HCT116 (cell line): ENCODE measurements around the gene NLRP12. TPM values are rescaled to one million over a fixed set of nuclear protein-coding genes. Genes with fewer than 3 reads are reported as not detected.
A peak's percentile ranks its signal among the peaks of the same experiment; 100 is the strongest.

Source experiments
- ATAC-seq: fragments of 200-7000 bp; cut with Tn5 transposase; 2 replicates; pipeline ENCODE4 v1.9.1; 2020; ENCODE audit warnings: mild to moderate bottlenecking, moderate library complexity
- BruUV-seq: library from RNA; stranded (reverse); fragments of 400-500 nt; replicated peaks from 2 replicates; lab custom pipeline; 2021; lab: Mats Ljungman, UMichigan
- CTCF ChIA-PET: fragments of 300-600 bp; sonication (Branson Sonifier 250); formaldehyde crosslinking; loops from one replicate; lab custom pipeline; 2021; ENCODE audit warnings: antibody characterized with exemption; lab: Charles Lee
- POLR2A ChIA-PET: fragments of 300-600, 350-600 bp; sonication (Branson Sonifier 250); formaldehyde crosslinking; loops from one replicate; lab custom pipeline; 2021; ENCODE audit warnings: antibody characterized with exemption; lab: Charles Lee
- RAD21 ChIA-PET, 2 experiments: fragments of 300-600 bp; sonication (Branson Sonifier 250); formaldehyde crosslinking; loops; one replicate each; lab custom pipeline; 2023; ENCODE audit warnings: low total read pairs in 2 of 2; ENCODE audit not compliant: uncharacterized antibody in 2 of 2, unreplicated experiment in 2 of 2, low non-redundant PET in 1 of 2; lab: Charles Lee
- DNase-seq: peaks from one replicate; pipeline ENCODE4 v3.0.0-alpha.2; 2010; ENCODE audit warnings: low read depth, low spot score
- H2AFZ ChIP-seq: fragments of 200-600 bp; shearing (Covaris generic), sonication (generic); 2 replicates; pipeline ENCODE4 v1.6.1; 2017; ENCODE audit warnings: low read depth, mixed run types, mixed read lengths, antibody characterized with exemption, low read length; ENCODE audit not compliant: poor library complexity, severe bottlenecking
- H3K27ac ChIP-seq: 2 replicates; pipeline ENCODE4 v1.5.1; 2012; ENCODE audit warnings: low read depth, low read length
- H3K27me3 ChIP-seq: fragments of 200-600 bp; sonication (generic); 2 replicates; pipeline ENCODE4 v1.6.1; 2016; ENCODE audit warnings: mixed run types, low read length, mixed read lengths; ENCODE audit not compliant: insufficient read depth
- H3K36me3 ChIP-seq, 2 experiments: fragments of 200-500 bp in 1 of 2; fragments of 200-600 bp in 1 of 2; sonication (Bioruptor generic) in 1 of 2; sonication (generic) in 1 of 2; 2 replicates each; pipeline versions ENCODE4 v1.5.1 to v1.6.1; 2014 to 2016; ENCODE audit warnings: low read length in 2 of 2, inconsistent platforms in 1 of 2, mixed read lengths in 1 of 2, mixed run types in 1 of 2; ENCODE audit not compliant: insufficient read depth in 2 of 2, control insufficient read depth in 1 of 2
- H3K4me1 ChIP-seq, 2 experiments: fragments of 200-600 bp in 1 of 2; sonication (generic) in 1 of 2; 2 replicates each; pipeline versions ENCODE4 v1.5.1 to v1.6.1; 2012 to 2017; ENCODE audit warnings: low read length in 2 of 2, inconsistent platforms in 1 of 2, mild to moderate bottlenecking in 1 of 2, mixed read lengths in 1 of 2, mixed run types in 1 of 2, moderate library complexity in 1 of 2; ENCODE audit not compliant: insufficient read depth in 2 of 2, control insufficient read depth in 1 of 2
- H3K4me2 ChIP-seq: fragments of 200-600 bp; sonication (generic); 2 replicates; pipeline ENCODE4 v1.6.1; 2017; ENCODE audit warnings: mixed run types, low read length, mixed read lengths
- H3K4me3 ChIP-seq, 2 experiments: fragments of 200-600 bp in 1 of 2; sonication (generic) in 1 of 2; replicated peaks in 1 of 2; 2 replicates each; pipeline ENCODE4 v1.5.1; 2011 to 2016; ENCODE audit warnings: low read length in 2 of 2, control low read depth in 1 of 2, low read depth in 1 of 2, mild to moderate bottlenecking in 1 of 2, mixed read lengths in 1 of 2, mixed run types in 1 of 2
- H3K79me2 ChIP-seq: fragments of 200-600 bp; sonication (generic); 2 replicates; pipeline ENCODE4 v1.6.1; 2017; ENCODE audit warnings: mild to moderate bottlenecking, mixed run types, low read length, moderate library complexity, mixed read lengths; ENCODE audit not compliant: insufficient read depth
- H3K9ac ChIP-seq: fragments of 200-600 bp; sonication (generic); 2 replicates; pipeline ENCODE4 v1.6.1; 2016; ENCODE audit warnings: low read length, mixed read lengths
- H3K9me2 ChIP-seq: fragments of 200-600 bp; sonication (generic), shearing (Covaris generic); 2 replicates; pipeline ENCODE4 v1.6.1; 2017; ENCODE audit warnings: mixed run types, mild to moderate bottlenecking, moderate library complexity; ENCODE audit not compliant: insufficient read depth
- H3K9me3 ChIP-seq, 2 experiments: fragments of 200-500 bp in 1 of 2; fragments of 200-600 bp in 1 of 2; sonication (Bioruptor generic) in 1 of 2; sonication (generic) in 1 of 2; 2 replicates each; pipeline ENCODE4 v1.6.1; 2014 to 2017; ENCODE audit warnings: low read length in 2 of 2, mixed read lengths in 2 of 2, inconsistent platforms in 1 of 2, low read depth in 1 of 2, mild to moderate bottlenecking in 1 of 2, mixed run types in 1 of 2, moderate library complexity in 1 of 2; ENCODE audit not compliant: control insufficient read depth in 1 of 2, insufficient read depth in 1 of 2
- H4K20me1 ChIP-seq: fragments of 200-600 bp; sonication (generic), shearing (Covaris generic); 2 replicates; pipeline ENCODE4 v1.6.1; 2017; ENCODE audit warnings: mixed run types, mild to moderate bottlenecking, moderate library complexity; ENCODE audit not compliant: insufficient read depth
- CBX3 ChIP-seq: IDR thresholded peaks from 2 replicates; pipeline ENCODE4 v1.6.1; 2012; ENCODE audit warnings: low read depth
- CEBPB ChIP-seq: IDR thresholded peaks from 2 replicates; pipeline ENCODE4 v1.6.1; 2012; ENCODE audit warnings: low read depth
- EGR1 ChIP-seq: IDR thresholded peaks from 2 replicates; pipeline ENCODE4 v1.6.1; 2012; ENCODE audit warnings: low read depth
- ELF1 ChIP-seq: IDR thresholded peaks from 2 replicates; pipeline ENCODE4 v1.6.1; 2012; ENCODE audit warnings: low read depth, borderline replicate concordance
- EZH2 ChIP-seq: fragments of 200-600 bp; sonication (generic); IDR thresholded peaks from 2 replicates; pipeline ENCODE4 v1.6.1; 2017; ENCODE audit warnings: antibody characterized with exemption, mixed run types
- JUND ChIP-seq: IDR thresholded peaks from 2 replicates; pipeline ENCODE4 v1.6.1; 2012
- MAX ChIP-seq: IDR thresholded peaks from 2 replicates; pipeline ENCODE4 v1.6.1; 2012
- POLR2A ChIP-seq: IDR thresholded peaks from 2 replicates; pipeline ENCODE4 v1.7.0; 2011; ENCODE audit warnings: borderline replicate concordance; ENCODE audit not compliant: insufficient read depth, insufficient read length; ENCODE audit errors: extremely low read depth
- POLR2AphosphoS5 ChIP-seq: IDR thresholded peaks from 2 replicates; pipeline ENCODE4 v1.6.1; 2011; ENCODE audit warnings: mild to moderate bottlenecking, low read depth, low read length, moderate library complexity
- SIN3A ChIP-seq: IDR thresholded peaks from 2 replicates; pipeline ENCODE4 v1.6.1; 2012; ENCODE audit warnings: low read depth
- SP1 ChIP-seq: IDR thresholded peaks from 2 replicates; pipeline ENCODE4 v1.6.1; 2012; ENCODE audit warnings: low read depth
- YY1 ChIP-seq: IDR thresholded peaks from 2 replicates; pipeline ENCODE4 v1.6.1; 2011; ENCODE audit warnings: low read length, low read depth, moderate library complexity, mild to moderate bottlenecking; ENCODE audit not compliant: insufficient replicate concordance; ENCODE audit errors: extremely low read depth
- ZBTB33 ChIP-seq: IDR thresholded peaks from 2 replicates; pipeline ENCODE4 v1.6.1; 2011; ENCODE audit warnings: mild to moderate bottlenecking, low read length, moderate library complexity; ENCODE audit not compliant: insufficient replicate concordance; ENCODE audit errors: extremely low read depth
- ZFX ChIP-seq: fragments of 450-650 bp; IDR thresholded peaks from 2 replicates; pipeline ENCODE4 v1.6.1; 2017
- ZNF274 ChIP-seq: fragments of 200-500 bp; sonication (Bioruptor generic); IDR thresholded peaks from 2 replicates; pipeline ENCODE4 v1.6.1; 2014; ENCODE audit warnings: mild to moderate bottlenecking, low read depth, low read length, inconsistent platforms
- intact Hi-C: fragments of 100-400 bp; cut with micrococcal nuclease; formaldehyde crosslinking; loops from 2 replicates; pipeline ENCODE4 v1.10.0; 2022
- total RNA-seq: library from RNA; stranded (reverse); gene quantifications from one replicate; pipeline ENCODE4 v1.2.1, GENCODE V29; 2021; ENCODE audit not compliant: unreplicated experiment

Gene NLRP12
- total RNA-seq, 1 experiment from 2014 or later = 0.25 TPM

- Histone ChIP-seq H3K4me2 (peak within 1 kb of the TSS; percentile 99), H3K36me3 (peaks cover 4 to 5% of the 10 kb centered on the region in 2 experiments; a peak in 2 of 4 replicates), H3K4me1 (peaks cover 18 to 47% of the 10 kb centered on the region in 2 experiments), H3K27me3 (no peaks in the 10 kb centered on the region), H3K9ac (peak within 1 kb of the TSS; percentile 95), H3K9me2 (no peaks in the 10 kb centered on the region), H3K4me3 (peak within 1 kb of the TSS; percentile 75 to 78), H2AFZ (no peak within 1 kb of the TSS), H3K27ac (peak within 1 kb of the TSS; percentile 80), H3K79me2 (peaks cover 30% of the 10 kb centered on the region), H3K9me3 (no peaks in the 10 kb centered on the region), H4K20me1 (no peaks in the 10 kb centered on the region)
- DNase-seq = peak; percentile 95
- peak; percentile 59 for ATAC-seq
- POLR2A ChIA-PET = interaction anchor here (0.6 to 3.1 kb wide), 24 partner anchors 8 to 1787 kb away, joined by 3 to 17 read pairs (median 4); partner anchors contain the start of genes CNOT3, MBOAT7, PRKCG and U2AF2
- intact Hi-C loops = loop anchor here (5.0 kb wide), 1 partner anchor 115 kb away; no protein-coding TSS in a partner anchor
- CTCF ChIA-PET = interaction anchor here (0.9 to 3.8 kb wide), 7 partner anchors 9 to 163 kb away, joined by 3 to 21 read pairs (median 4); no protein-coding TSS in a partner anchor
- TSS peak; percentile 85 for BruUV-seq
- RAD21 ChIA-PET = interaction anchor here (0.6 to 1.4 kb wide), 2 partner anchors 113 to 164 kb away, joined by 3 to 5 read pairs; no protein-coding TSS in a partner anchor
- TF ChIP-seq ZNF274 (no peak), CEBPB (no peak), EGR1 (peak; percentile 68; the same call in 1 of the 2 replicates), POLR2A (peak; percentile 43), SP1 (peak; percentile 76), YY1 (no peak), ELF1 (no peak; the same call in 1 of the 2 replicates), ZBTB33 (no peak), CBX3 (no peak), JUND (no peak; the same call in 1 of the 2 replicates), POLR2AphosphoS5 (peak; percentile 91), EZH2 (no peak), ZFX (no peak), MAX (no peak), SIN3A (no peak)
Measured at GRCh38 chr19:53867225-53868090, 43.3 kb upstream of the NLRP12 start, which contains the start of gene MYADM. Gene MYADM (plus strand): TSS chr19:53867883. CDS start chr19:53873530, 5,647 bp downstream.
